ENCODE measurements around the gene CEP170B. TPM values are rescaled to one million over a fixed set of nuclear protein-coding genes. Genes with fewer than 3 reads are reported as not detected.
A peak's percentile ranks its signal among the peaks of the same experiment; 100 is the strongest.

CEP170B gene
- total and polyA plus RNA-seq, 9 of the 15 experiments (the other 6 are each of a cell fraction or from before 2014, with no cell fraction given), result 0.01 to 10.2 (median 2.2) TPM

GRCh38 chr14:104917116-104917515 is 52.0 kb downstream of the CEP170B start:
- Histone ChIP-seq H3K9me1 (ENCODE audit: control insufficient read depth, insufficient read depth, low read length) (no peaks in the 10 kb centered on the region), H3K27ac (ENCODE audit: extremely low read depth, low read depth, low read length) (no peak overlapping the region), H3K79me2 (ENCODE audit: control insufficient read depth, insufficient read depth, low read length) (no peaks in the 10 kb centered on the region), H3K4me2 (ENCODE audit: insufficient read depth, low read length) (no peak overlapping the region), H3K4me1 (replicated peaks in 1 of 2; ENCODE audit: control insufficient read depth in 2 of 2, insufficient read depth in 2 of 2, low read length in 2 of 2) (no peaks in the 10 kb centered on the region), H4K20me1 (replicated peaks; ENCODE audit: control insufficient read depth, insufficient read depth, low read length) (no peaks in the 10 kb centered on the region), H3K9me3 (replicated peaks; ENCODE audit: control insufficient read depth, insufficient read depth, low read depth, low read length) (0 out of 2 replicates have a peak, but pooled peaks cover 2% of the 10 kb centered on the region), H2AFZ (ENCODE audit: low read depth, low read length) (no peak overlapping the region), H3K27me3 (ENCODE audit: control insufficient read depth in 2 of 2, insufficient read depth in 2 of 2, low read length in 2 of 2) (no peaks in the 10 kb centered on the region; a peak in 2 of 5 replicates), H3K36me3 (ENCODE audit: control insufficient read depth, insufficient read depth, low read length) (no peaks in the 10 kb centered on the region), H3K4me3 (no peak overlapping the region), H3K9ac (ENCODE audit: insufficient read depth in 1 of 2, low read depth in 2 of 2, low read length in 2 of 2) (no peak overlapping the region)
- TF ChIP-seq HDAC2 (IDR thresholded peaks at IDR 0.05) (no peak), ARNT (IDR thresholded peaks at IDR 0.05) (no peak), PRDM10 (IDR thresholded peaks at IDR 0.05; ENCODE audit: partially characterized antibody) (peak; percentile 52)
- ATAC-seq, result no peak
- intact Hi-C loops (cut with micrococcal nuclease), result no loop called here
- in situ Hi-C loops (cut with MboI), result no loop called here
- no TSS peak for BruUV-seq (replicated peaks)
- POLR2A ChIA-PET, result no interaction called here
- no peak for DNase-seq (ENCODE audit: extremely low read depth in 1 of 4, low spot score in 3 of 4)
- FAIRE-seq, result no peak
- WGBS (ENCODE audit: insufficient coverage, low coverage, missing lambda C conversion rate), result 15% methylated on average over 9 of the region's 9 CpGs
- CTCF ChIA-PET (ENCODE audit: low intra/inter-chr PET ratio), result no interaction called here

Data from K562 (cell line).